ENCODE data around the gene RC3H2. TPM values are rescaled to one million over a fixed set of nuclear protein-coding genes. Genes with fewer than 3 reads are reported as not detected.

Gene RC3H2
- total and polyA plus RNA-seq, 2 of the 13 experiments (the other 11 are each of a cell fraction or from before 2014, with no cell fraction given) = 21.0 to 36.4 TPM

DNA sequence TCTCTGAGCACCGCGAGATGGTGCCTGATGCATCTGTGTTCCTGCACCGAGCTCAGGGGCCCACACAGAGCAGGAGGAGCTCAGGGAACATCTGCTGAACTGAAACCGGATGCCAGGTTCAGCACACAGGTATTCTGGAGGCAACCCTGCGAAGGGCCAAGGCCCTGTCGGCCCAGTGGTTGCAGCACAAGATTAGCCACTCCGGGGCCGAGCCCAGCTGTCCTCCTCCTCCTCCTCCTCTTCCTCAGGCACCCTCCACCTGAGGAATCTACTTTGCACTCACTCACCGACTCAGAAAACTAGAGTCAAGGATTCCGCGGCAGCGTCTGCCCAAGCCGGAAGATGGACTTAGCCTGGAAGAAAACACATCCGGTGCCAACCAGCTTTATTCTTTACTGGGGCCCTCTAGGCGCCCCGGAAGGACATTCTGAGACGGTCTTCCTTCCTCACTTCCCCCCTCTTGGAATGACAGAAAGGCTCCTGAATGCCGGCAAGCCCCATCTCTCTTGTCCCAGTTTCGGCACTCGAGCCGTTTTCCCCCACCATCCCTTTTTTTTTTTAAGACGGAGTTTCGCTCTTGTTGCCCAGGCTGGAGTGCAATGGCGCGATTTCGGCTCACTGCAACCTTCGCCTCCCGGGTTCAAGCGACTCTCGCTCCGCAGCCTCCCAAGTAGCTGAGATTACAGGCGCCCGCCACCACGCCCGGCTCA lies 8.0 kb upstream of the RC3H2 start, which contains the start of gene ZBTB6 (continued):
- TF ChIP-seq ZNF710 (CRISPR knock-in tag; IDR thresholded peaks at IDR 0.05; ENCODE audit: borderline replicate concordance) (no peak), SCMH1 (CRISPR knock-in tag; IDR thresholded peaks at IDR 0.05; ENCODE audit: borderline replicate concordance) (no peak), CAMTA2 (CRISPR knock-in tag; IDR thresholded peaks at IDR 0.05; ENCODE audit: borderline replicate concordance) (no peak), ZFP36L1 (CRISPR knock-in tag; IDR thresholded peaks at IDR 0.05) (no peak), ATF7-NPFF (CRISPR knock-in tag; IDR thresholded peaks at IDR 0.05; ENCODE audit: low read depth) (no peak), IRX3 (CRISPR knock-in tag; IDR thresholded peaks at IDR 0.05; ENCODE audit: borderline replicate concordance, low read depth) (no peak), ZNF292 (CRISPR knock-in tag; IDR thresholded peaks at IDR 0.05; ENCODE audit: borderline replicate concordance, low read depth) (no peak), TAF15 (IDR thresholded peaks at IDR 0.05; ENCODE audit: low read depth, low read length, poor library complexity, severe bottlenecking) (no peak), GZF1 (CRISPR knock-in tag; IDR thresholded peaks at IDR 0.05) (no peak), ZNF234 (CRISPR knock-in tag; conservative IDR thresholded peaks at IDR 0.05) (no peak; the same call in 1 of the 2 replicates), SETDB1 (CRISPR knock-in tag; IDR thresholded peaks at IDR 0.05; ENCODE audit: borderline replicate concordance) (no peak), ZNF772 (CRISPR knock-in tag; IDR thresholded peaks at IDR 0.05) (peak; percentile 92; the same call in 1 of the 2 replicates), KAT2B (IDR thresholded peaks at IDR 0.05; ENCODE audit: borderline replicate concordance, low read depth, low read length) (no peak), MED1 (CRISPR knock-in tag; IDR thresholded peaks at IDR 0.05) (peak; percentile 54; the same call in 1 of the 2 replicates), IKZF1 (IDR thresholded peaks at IDR 0.05) (no peak), HDAC6 (IDR thresholded peaks at IDR 0.05; ENCODE audit: low read depth, low read length) (no peak), NKX3-1 (CRISPR knock-in tag; IDR thresholded peaks at IDR 0.05) (peak; percentile 40; the same call in 1 of the 2 replicates), ZNF749 (CRISPR knock-in tag; IDR thresholded peaks at IDR 0.05; ENCODE audit: borderline replicate concordance) (no peak), RBFOX2 (IDR thresholded peaks at IDR 0.05; ENCODE audit: low read depth, low read length) (peak; percentile 62), RBM22 (optimal IDR thresholded peaks at IDR 0.05; ENCODE audit: low read length) (peak; percentile 66), TRIM22 (IDR thresholded peaks at IDR 0.05) (no peak), ZNF775 (CRISPR knock-in tag; IDR thresholded peaks at IDR 0.05; ENCODE audit: borderline replicate concordance) (no peak)
- TF ChIP-seq, protein P1, sequence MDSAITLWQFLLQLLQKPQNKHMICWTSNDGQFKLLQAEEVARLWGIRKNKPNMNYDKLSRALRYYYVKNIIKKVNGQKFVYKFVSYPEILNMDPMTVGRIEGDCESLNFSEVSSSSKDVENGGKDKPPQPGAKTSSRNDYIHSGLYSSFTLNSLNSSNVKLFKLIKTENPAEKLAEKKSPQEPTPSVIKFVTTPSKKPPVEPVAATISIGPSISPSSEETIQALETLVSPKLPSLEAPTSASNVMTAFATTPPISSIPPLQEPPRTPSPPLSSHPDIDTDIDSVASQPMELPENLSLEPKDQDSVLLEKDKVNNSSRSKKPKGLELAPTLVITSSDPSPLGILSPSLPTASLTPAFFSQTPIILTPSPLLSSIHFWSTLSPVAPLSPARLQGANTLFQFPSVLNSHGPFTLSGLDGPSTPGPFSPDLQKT (CRISPR knock-in tag; IDR thresholded peaks at IDR 0.05; ENCODE audit: borderline replicate concordance) = no peak
- TF ChIP-seq, protein P2, sequence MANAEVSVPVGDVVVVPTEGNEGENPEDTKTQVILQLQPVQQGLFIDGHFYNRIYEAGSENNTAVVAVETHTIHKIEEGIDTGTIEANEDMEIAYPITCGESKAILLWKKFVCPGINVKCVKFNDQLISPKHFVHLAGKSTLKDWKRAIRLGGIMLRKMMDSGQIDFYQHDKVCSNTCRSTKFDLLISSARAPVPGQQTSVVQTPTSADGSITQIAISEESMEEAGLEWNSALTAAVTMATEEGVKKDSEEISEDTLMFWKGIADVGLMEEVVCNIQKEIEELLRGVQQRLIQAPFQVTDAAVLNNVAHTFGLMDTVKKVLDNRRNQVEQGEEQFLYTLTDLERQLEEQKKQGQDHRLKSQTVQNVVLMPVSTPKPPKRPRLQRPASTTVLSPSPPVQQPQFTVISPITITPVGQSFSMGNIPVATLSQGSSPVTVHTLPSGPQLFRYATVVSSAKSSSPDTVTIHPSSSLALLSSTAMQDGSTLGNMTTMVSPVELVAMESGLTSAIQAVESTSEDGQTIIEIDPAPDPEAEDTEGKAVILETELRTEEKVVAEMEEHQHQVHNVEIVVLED (CRISPR knock-in tag; IDR thresholded peaks at IDR 0.05; ENCODE audit: borderline replicate concordance) = peak; percentile 22; the same call in 1 of the 2 replicates
